ENCODE results near the gene GLB1L3. TPM values are rescaled to one million over a fixed set of nuclear protein-coding genes. Genes with fewer than 3 reads are reported as not detected.
A peak's percentile ranks its signal among the peaks of the same experiment; 100 is the strongest.
"Not testable (repeated sequence)": the region's sequence is repeated elsewhere in the genome, so short reads cannot be mapped to it uniquely, and the experiment has no call there.

GLB1L3 gene
- total and polyA plus RNA-seq, 2 donors from 2014 or later, result 0.06 to 0.17 TPM

GRCh38 chr11:134317103-134317502 is 40.9 kb downstream of the GLB1L3 start:
- DNase-seq, result no peak
- Histone ChIP-seq H3K9ac (ENCODE audit: low read length in 3 of 3) (no peak overlapping the region), H3K9me3 (ENCODE audit: control insufficient read depth in 2 of 3, insufficient read depth in 1 of 3, low read length in 3 of 3) (peaks cover 0 to 10% (median 4%) of the 10 kb centered on the region in 3 donors), H3K27me3 (ENCODE audit: control insufficient read depth, insufficient read depth, low read length) (no peaks in the 10 kb centered on the region), H3K4me3 (ENCODE audit: low read length in 3 of 3) (no peak overlapping the region), H3K36me3 (ENCODE audit: control insufficient read depth in 2 of 3, insufficient read depth in 3 of 3, low read length in 3 of 3) (no peaks in the 10 kb centered on the region), H3K4me1 (ENCODE audit: control insufficient read depth in 2 of 3, insufficient read depth in 2 of 3, low read depth in 1 of 3, low read length in 3 of 3) (no peaks in the 10 kb centered on the region), H3K27ac (ENCODE audit: low read depth in 2 of 2, low read length in 2 of 2) (no peak overlapping the region)
- intact Hi-C loops (cut with DNase I), result no loop called here
- no peak for TF ChIP-seq CTCF (IDR thresholded peaks at IDR 0.05; ENCODE audit: borderline replicate concordance, extremely low read depth, insufficient read depth)
- FAIRE-seq, result no peak

- intact Hi-C loops (cut with DNase I); H3K36me3 ChIP-seq (ENCODE audit: control insufficient read depth in 2 of 3, insufficient read depth in 3 of 3, low read length in 3 of 3); H3K9me3 ChIP-seq (ENCODE audit: control insufficient read depth in 2 of 3, insufficient read depth in 1 of 3, low read length in 3 of 3); DNase-seq; H3K9ac ChIP-seq (ENCODE audit: low read length in 3 of 3); H3K27ac ChIP-seq (ENCODE audit: low read depth in 2 of 2, low read length in 2 of 2); FAIRE-seq; H3K27me3 ChIP-seq (ENCODE audit: control insufficient read depth, insufficient read depth, low read length); H3K4me1 ChIP-seq (ENCODE audit: control insufficient read depth in 2 of 3, insufficient read depth in 2 of 3, low read depth in 1 of 3, low read length in 3 of 3); H3K4me3 ChIP-seq (ENCODE audit: low read length in 3 of 3): not testable (repeated sequence)
Observed at GRCh38 chr11:134321373-134321772, 45.2 kb downstream of the GLB1L3 start.

- Histone ChIP-seq H3K9ac (ENCODE audit: low read length in 3 of 3) (no peak overlapping the region), H3K9me3 (ENCODE audit: control insufficient read depth in 2 of 3, insufficient read depth in 1 of 3, low read length in 3 of 3) (peaks cover 0 to 4% (median 0%) of the 10 kb centered on the region in 3 donors), H3K27ac (ENCODE audit: low read depth in 2 of 2, low read length in 2 of 2) (no peak overlapping the region), H3K27me3 (ENCODE audit: control insufficient read depth, insufficient read depth, low read length) (no peaks in the 10 kb centered on the region), H3K4me1 (ENCODE audit: control insufficient read depth in 2 of 3, insufficient read depth in 2 of 3, low read depth in 1 of 3, low read length in 3 of 3) (no peaks in the 10 kb centered on the region), H3K4me3 (ENCODE audit: low read length in 3 of 3) (no peak overlapping the region), H3K36me3 (ENCODE audit: control insufficient read depth in 2 of 3, insufficient read depth in 3 of 3, low read length in 3 of 3) (no peaks in the 10 kb centered on the region)
- DNase-seq (no peak), FAIRE-seq (no peak)
- intact Hi-C loops (cut with DNase I), result no loop called here
- TF ChIP-seq CTCF (IDR thresholded peaks at IDR 0.05; ENCODE audit: borderline replicate concordance, extremely low read depth, insufficient read depth), result no peak
Observed at GRCh38 chr11:134322553-134322952, 46.4 kb downstream of the GLB1L3 start.

- DNase-seq (no peak), FAIRE-seq (no peak)
- Histone ChIP-seq H3K4me1 (ENCODE audit: control insufficient read depth in 2 of 3, insufficient read depth in 2 of 3, low read depth in 1 of 3, low read length in 3 of 3) (peaks cover 3 to 15% (median 4%) of the 10 kb centered on the region in 3 donors), H3K27me3 (ENCODE audit: control insufficient read depth, insufficient read depth, low read length) (peaks cover 10% of the 10 kb centered on the region), H3K36me3 (ENCODE audit: control insufficient read depth in 2 of 3, insufficient read depth in 3 of 3, low read length in 3 of 3) (no peaks in the 10 kb centered on the region), H3K9me3 (ENCODE audit: control insufficient read depth in 2 of 3, insufficient read depth in 1 of 3, low read length in 3 of 3) (no peaks in the 10 kb centered on the region), H3K27ac (ENCODE audit: low read depth in 2 of 2, low read length in 2 of 2) (peak overlapping the region; percentile 24 to 25), H3K4me3 (ENCODE audit: low read length in 3 of 3) (peak overlapping the region in 1 of 3 donors; percentile 13), H3K9ac (ENCODE audit: low read length in 3 of 3) (no peak overlapping the region)
- TF ChIP-seq CTCF (IDR thresholded peaks at IDR 0.05; ENCODE audit: borderline replicate concordance, extremely low read depth, insufficient read depth), result no peak
- intact Hi-C loops (cut with DNase I), result no loop called here
Observed at GRCh38 chr11:134328433-134328832, 52.3 kb downstream of the GLB1L3 start.

All from kidney (tissue), 14 donors.